HG03039 (cell line): ENCODE results near the gene PIEZO2.
"Not testable (repeated sequence)": the region's sequence is repeated elsewhere in the genome, so short reads cannot be mapped to it uniquely, and the experiment has no call there.

Experiments
- ATAC-seq: cut with Tn5 transposase; IDR thresholded peaks from one replicate; pipeline ENCODE4 v1.9.1; 2021; ENCODE audit warnings: mild to moderate bottlenecking, moderate library complexity; ENCODE audit not compliant: unreplicated experiment

The PIEZO2 gene

DNA sequence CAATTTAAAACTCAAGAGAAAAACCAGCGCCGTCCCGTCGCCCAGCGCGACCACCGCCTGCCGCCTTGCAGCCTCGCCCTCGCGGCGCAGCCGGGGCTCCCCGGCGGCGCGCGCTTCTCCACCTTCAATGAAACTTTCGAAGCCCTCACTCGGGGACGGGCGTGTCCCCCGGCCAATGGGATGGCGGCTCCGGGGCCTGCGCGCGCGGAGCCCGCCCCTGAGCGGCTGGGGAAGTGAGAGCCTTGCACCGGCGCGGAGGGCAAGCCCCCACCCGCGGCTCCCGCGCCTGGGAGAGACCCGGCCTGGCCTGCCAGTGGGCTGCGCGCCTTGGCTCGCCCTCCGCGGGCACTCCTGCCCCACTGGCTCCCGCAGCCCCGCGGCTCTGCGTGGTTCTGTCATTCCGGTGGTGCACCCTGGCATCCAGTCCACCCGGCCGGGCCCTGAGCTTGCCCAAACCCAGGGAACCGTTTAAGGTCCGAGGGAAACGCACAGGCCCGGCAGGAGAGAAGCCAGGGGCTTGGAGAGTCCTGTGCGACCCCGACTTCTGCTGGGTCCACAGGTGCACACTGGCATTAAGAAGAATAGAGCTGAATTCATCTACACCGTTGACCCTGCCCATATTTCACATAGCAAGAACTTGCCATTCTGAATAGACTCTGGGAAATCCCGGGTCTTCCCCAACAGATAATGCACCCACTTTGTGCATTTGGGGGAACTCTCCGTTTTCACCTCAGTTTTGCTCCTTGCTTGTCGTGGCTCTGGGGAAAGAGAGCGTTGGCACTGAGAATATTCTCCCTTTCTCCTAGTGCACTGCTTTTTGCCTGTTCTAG, at the start of gene PIEZO2:
Gene PIEZO2, minus strand, starts transcription at position 129 of the 830 bp plus-strand sequence. CDS start 981 bp downstream, outside the sequence.
- no peak for ATAC-seq

DNA sequence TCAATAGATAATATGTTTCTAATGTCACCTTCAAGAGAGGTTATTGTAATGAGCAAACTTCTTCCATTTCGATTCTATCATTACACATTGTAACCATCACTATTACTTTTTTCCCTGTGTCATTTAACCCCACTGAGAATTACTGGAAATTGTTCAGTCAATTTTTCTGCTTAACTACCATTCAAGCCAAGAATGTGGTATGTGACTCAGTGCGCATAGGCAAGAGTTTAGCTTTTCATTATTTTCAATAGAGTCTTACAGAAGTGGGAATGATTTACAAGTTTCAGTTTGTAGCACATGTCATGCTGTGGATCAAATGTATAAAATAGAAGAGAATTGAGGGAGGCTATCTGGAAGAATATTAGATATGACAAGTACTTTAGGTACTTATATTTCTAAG, 34.3 kb upstream of the PIEZO2 start:
- no peak for ATAC-seq

DNA sequence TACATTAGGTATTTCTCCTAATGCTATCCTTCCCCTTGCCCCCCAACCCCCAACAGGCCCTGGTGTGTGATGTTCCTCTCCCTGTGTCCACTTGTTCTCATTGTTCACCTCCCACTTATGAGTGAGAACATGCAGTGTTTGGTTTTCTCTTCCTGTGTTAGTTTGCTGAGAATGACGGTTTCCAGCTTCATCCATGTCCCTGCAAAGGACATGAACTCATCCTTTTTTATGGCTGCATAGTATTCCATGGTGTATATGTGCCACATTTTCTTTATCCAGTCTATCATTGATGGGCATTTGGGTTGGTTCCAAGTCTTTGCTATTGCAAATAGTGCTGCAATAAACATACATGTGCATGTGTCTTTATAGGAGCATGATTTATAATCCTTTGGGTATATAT, 32.3 kb upstream of the PIEZO2 start:
- not testable (repeated sequence) for ATAC-seq

DNA sequence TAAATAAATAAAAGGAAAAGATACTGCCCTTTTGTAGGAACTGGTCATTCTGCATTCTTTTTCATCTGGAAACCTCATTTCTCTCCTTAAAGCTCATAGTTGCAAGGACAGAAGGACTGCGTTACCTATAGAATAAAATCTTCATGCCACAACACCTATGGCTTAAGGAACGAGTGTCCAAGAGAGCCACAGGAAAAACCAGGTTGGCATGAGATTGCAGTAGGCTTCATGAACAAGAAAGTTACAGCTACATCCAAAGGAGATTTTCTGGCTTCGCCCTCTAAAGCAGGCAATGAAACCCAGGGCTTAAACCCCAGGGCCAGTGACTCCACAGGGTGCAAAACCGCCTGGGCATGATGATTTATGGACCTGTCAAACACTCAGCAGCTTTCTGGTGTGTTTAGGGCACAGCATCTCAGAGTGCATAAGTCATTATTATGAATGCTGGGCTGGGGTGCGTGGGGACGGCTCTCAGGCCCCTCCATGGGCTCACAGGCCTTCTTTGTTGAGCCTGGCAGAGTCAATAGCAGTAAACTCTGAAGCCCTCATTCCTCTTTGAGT, 30.7 kb upstream of the PIEZO2 start:
- ATAC-seq: no peak

DNA sequence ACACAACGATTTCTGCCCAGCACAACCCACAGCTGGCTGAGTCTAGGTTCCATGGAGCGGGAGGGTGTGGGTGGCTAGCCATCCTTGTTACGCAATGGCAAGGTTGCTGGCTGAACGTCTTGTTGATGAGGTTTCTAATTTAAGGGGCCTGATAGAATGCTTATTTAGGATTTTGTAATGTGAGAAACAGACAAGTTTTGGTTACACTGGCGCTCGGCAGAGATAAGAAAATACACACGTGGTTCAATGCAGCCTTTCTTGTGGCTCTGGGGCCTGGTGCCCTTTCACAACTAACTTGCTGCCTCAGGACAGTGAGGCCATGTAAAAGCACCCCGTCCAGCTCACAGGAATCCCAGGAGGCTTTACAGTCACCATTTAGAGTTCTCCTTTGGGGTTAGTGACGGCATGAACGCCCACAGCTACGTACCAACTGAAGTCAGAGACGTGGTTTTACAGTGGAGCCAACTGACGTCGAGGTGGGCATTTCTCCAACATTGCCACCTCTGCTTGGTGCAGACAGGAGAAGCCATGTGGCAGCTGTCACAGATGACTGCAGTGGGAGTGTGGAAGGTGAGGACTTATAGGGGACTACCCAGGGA, 29.7 kb upstream of the PIEZO2 start:
- ATAC-seq: no peak

DNA sequence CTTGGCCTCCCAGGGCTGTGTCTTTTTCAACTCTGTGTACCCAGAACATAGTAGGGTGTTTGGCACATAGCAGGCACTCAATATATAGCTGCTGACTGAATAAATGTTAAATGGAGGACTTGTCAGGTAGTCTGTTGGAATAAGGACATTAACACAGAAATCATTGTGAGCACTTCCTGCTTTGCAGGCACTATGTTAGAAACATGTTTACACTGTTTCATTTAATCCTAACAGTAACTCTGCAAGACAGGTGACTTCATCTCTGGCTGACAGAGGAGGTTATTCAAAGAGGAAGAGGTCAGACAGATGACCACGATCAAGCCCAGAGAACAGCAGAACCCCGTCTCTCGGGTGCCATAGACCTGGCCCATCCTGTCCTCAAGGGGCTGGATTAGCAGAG, 28.0 kb upstream of the PIEZO2 start:
- no peak for ATAC-seq

DNA sequence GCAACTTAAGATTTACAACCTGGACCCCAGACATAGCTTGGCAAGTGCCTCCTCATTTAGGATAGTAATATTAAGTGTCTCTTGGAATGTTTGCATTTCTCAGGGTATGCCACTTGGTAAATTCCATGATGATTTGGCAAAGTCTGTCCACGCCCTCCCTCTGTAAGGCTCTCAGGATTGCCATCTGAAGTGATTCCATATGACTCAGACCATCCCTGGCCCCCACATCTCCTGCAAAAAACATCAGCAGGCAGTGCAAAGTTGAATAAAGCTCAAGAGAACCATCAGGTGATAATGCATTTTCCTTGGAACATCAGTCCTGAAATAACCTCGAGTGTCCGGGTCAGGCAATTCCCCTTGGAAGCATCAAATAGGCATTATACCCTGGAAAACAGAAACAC, 27.1 kb upstream of the PIEZO2 start:
- ATAC-seq: no peak

DNA sequence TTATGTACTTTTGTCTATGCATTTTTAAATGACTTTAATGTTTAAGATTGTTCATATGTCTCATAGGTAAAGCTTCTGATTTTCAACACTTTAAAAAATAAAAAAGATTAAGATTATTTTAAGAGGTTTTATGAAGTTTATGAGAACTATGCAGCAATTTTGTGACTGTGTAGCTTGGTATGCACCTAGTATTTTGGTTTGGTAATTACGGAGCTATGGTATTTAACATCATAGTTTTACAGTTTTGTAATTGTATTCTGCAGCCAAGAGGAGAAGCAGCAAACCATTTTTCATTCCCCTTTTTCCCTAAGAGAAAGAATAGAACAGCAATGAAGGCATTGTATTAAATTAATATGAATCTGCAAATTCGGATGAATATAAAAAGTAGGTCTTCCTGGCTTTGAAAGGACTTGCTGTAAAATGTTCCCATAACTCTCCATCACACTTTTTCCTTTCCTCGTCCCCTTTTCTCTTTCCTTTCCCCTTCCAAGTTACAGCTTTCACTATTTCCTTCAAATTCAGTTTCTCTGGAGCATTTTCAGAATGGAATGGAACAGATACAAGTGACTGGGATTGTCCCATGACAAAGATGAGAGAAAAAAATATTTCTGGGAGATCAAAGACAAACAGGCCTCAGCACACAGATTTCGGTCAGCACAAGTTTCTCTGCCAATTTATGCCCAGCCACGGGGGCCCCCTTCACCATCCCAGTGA, 26.1 kb upstream of the PIEZO2 start:
- ATAC-seq: no peak

DNA sequence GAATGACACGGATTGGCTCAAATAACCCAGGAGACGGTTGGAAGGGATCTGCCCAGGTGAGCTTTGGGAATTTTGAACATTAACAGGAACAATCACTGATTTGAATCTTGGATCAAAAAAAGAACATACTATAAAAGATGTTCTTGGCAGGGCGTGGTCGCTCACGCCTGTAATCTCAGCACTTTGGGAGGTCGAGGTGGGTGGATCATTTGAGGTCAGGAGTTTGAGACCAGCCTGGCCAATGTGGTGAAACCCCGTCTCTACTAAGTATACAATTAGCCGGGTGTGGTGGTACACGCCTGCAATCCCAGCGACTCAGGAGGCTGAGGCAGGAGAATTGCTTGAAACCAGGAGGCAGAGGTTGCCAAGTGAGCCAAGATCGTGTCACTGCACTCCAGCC, 24.8 kb upstream of the PIEZO2 start:
- ATAC-seq: not testable (repeated sequence)

DNA sequence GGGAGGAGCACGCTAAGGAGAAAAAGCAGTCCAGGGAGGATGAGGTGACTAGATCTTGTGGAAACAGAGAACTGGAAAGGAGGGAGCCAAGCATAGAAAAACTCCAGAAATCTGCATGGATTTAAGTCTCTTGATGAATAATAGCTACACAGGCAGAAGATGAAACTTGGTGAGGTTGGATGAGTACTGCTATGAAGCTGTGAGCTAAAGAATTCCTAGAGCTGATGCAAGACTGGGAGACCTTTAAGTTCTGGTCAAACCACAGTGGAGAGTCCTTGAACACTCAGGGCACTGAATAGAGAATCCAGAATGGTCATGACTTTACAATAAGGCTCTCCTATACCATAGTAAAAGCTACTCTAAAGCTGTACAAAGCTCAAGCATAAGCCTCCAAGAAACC, 18.4 kb upstream of the PIEZO2 start:
- ATAC-seq: no peak

DNA sequence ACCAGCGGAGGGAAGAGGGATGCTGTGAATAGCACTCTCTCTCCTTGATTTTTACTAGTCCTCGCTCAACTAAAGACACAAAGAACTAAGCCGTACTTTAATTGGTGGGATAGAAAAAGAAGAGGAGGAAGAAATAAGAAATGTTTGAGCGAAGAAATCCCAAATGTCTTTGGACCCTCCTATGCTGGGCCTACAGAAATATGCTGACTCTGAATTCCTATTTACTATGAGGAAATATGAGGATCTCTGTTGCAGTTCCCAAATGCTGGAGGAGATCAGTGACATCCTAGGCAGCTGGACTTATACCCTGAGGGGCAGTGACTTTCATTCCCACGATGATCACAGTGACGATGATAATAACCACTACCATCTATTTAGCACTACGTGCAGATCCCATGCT, 16.6 kb upstream of the PIEZO2 start:
- ATAC-seq: no peak

DNA sequence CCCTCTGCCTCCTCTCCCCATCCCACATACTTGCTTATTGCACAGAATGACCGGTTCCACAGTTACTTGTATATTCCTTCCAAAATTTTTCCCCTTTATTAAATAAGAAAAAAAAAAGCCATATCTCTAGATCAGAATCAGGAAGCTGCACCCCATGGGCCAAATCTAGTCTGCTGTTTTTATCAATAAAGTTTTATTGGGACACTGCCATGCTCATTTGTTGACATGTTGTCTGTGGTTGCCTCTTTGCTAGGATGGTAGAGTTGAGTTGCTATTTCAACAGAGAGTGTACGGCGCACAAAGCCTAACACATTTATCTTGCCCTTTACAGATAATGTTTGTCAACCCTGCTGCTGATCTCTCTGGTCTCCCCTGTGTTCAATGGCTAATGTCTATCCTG, 15.8 kb upstream of the PIEZO2 start:
- no peak for ATAC-seq

DNA sequence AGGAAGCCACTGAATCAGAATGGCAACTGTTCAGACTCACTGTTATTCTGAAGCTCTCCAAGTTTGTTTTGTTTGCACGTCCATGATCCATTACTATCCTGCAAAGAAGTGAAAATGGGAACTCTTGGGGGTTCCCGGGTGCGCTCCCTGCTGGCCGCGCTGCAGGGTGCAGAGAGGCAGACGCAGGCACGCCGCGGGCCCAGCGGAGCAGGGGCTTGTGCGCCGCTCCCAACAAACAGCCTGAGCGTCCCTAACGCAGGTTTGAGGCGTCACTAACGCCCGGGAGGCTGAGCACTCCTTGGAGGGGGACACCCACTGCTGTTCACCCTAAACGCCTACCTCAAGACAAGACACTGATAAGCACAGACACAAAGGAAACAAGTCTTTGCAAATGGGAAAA, 14.3 kb upstream of the PIEZO2 start:
- no peak for ATAC-seq

DNA sequence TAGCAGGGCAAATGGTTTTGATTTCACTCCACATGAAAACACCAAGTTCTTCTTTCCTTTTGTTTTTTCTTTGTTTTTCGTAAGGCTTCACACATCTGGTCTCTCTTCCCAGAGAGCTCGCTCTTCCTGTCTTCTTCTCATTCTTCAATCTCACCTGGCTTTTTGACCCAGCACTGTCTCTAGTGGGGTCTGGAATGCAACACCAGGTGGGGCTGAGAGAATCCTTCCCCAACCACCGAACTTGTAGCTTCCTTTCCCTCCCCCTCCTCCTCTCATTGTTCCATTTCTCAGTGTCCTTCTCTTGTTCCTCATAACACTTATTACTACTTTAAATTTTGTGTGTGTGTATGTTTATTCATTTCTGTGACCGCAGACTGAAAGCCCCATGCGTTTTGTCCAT, 13.5 kb upstream of the PIEZO2 start:
- ATAC-seq: no peak

DNA sequence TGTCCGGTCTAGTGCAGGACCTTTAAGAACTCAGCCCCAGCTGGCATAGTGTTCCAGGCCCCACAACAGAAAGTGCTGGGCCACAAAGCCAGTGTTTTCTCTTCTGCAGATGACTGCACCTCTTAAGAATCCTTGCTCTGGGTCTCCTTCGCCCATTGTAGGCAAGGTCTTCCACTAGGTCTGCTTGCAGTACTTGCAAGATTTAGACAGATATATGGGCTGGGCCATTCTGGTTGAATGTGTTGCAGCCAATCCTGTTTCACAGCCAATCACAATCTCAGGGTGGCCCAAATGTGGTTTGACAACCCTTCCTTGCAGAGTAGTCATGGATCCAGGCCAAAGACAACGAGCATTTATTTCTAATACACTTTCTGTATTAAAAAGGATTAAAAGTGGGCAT, 13.1 kb upstream of the PIEZO2 start:
- ATAC-seq: no peak

DNA sequence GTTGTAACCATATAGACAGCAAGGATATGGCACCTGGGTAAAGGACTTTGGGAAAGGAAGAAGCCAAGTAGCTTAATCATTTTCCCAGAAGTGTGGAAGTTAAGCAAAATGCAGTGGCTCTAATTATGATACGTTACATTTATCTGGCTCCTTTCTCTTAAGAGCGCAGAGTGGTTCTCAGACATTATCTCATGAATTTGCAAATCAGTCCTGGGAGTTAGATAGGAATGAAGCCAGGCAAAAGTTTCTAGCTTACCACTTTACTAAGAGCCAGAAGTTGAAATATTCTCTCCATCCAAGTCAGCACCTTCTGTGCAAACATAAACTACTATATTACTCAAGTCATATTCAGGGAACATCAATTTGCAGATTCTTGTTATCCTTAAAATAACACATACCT, 10.9 kb upstream of the PIEZO2 start:
- no peak for ATAC-seq

DNA sequence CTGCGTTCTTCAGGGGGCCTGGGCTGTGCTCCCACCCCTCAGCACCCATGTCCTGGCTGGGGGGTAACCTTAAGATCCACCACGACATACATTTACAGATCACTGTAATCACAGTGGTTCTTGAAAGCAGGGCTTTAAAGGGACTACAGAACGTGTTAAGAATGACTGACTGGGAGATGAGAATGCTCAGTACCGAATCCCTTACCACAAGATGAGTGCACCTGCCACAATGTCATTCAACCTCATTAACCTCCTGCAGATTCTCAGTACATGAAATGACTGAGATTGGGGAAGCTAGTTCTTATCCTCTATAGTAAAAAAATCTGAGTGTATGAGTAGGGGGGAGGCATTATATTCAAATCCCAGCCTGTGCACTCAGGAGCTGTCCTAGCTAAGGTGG, 10.5 kb upstream of the PIEZO2 start:
- no peak for ATAC-seq

DNA sequence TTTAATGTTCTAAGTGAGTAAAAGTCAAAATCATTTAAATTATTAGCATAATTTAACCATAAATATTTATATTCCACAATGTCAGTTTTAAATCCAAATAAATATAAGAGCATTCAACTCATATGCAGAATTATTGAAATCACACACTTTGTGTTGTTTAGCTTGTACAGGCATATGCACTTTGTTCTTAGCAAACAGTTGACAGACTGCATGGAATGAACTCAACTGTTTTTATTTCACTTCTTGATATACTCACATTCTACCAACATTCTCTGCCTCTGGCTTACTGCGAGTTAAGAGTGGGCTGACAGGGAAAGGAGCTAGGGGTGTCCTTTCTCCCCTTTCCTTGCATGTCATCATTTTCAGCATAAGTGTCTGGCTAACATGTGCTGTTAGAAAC, 7.6 kb upstream of the PIEZO2 start:
- ATAC-seq: no peak

DNA sequence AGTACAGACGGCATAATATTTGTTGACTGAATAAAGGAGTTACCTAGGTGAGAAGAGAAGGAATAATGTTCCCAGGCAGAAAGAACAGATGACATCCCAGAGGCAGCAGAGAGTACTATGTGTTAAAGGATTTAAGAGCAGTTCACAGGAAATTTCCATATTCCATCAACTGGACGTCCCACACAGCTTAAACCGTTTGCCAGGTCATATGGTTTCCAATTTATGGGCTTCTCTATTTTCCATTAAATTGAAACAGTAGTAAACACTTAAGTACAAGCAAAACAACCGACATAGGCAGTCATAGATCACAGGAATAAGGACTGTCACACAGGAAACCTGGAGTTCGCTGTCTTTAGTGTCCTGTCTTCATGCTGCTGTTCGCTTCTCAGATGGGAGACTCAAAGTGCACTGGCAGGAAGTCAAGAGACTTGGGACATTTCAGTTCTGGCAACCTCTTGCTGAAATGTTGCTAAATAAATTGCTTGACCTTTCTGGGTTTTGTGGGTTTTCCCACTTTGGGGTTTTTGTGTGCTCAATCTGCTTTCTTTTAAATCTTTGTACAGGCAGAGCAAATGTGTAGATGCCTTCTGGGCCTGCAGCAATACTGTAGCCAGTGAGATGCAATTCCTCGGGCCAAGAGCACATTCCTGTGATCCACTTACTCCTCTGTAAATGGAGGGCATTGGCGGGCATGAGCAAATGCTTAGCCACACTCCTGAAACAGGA, 5.8 kb upstream of the PIEZO2 start:
- ATAC-seq: no peak

DNA sequence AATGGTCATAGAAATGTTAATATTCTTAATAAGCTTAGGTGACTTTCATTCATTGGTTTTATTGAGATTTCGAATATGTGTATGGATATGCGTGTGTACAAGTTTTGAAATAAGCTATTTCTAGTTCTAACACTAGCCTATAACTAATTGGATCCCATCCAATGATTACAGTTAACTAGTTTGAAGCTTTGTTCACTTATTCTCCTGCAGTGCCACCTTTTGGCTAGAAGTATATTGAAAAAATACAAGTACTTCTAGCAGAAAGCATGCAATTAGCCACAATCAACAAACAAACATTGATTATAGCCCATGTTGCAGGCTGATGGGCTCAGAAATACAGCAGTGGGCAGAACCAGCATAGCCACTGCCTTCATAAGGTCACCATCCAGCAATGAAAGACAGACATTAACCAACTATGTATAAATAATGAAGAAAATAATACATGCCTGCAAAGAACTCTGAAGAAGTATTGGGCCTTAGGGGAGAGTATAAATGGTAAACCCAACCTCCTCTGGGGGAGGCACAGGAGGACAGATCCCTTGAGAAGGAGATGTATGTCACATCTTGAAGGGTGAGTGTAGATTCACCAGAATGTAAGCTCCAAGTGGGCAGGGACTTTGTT, 5.1 kb upstream of the PIEZO2 start:
- no peak for ATAC-seq

DNA sequence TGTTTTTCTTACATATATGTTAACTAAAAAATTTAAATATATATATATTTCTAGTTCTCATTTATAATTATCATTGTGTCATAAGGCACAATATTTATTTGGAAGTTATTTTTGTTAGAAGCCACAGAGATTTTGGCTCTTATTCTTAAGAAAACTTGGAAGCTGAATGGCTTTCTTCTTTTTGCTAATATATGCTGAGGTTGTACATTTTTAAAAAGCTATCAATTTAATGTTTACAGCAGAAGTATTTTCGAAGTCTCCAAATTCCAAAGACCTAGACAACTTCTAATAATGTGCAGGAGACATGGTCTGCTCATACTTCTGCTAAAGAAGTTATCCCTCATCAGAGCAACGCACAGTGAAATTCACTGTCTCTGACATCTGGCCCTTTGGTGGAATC, 3.7 kb upstream of the PIEZO2 start:
- ATAC-seq: no peak
